SHP77 treated with DMSO at 0.1 percent for 48 hours (cell line): ENCODE data around the gene LSR.

Source experiments
- DNase-seq: peaks from one replicate; lab custom pipeline; 2025; lab: John Stamatoyannopoulos, UW

LSR gene

DNA sequence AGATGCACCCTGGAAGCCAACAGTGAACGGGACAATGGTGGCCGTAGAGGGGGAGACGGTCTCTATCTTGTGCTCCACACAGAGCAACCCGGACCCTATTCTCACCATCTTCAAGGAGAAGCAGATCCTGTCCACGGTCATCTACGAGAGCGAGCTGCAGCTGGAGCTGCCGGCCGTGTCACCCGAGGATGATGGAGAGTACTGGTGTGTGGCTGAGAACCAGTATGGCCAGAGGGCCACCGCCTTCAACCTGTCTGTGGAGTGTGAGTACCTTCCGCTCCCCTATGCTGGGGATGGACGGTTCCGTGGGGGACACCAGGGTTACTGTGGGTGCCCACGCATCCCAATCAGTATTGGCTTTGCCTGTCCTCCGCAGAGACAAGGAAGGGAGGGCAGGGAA is 53.6 kb downstream of the LSR start:
- DNase-seq = no peak

DNA sequence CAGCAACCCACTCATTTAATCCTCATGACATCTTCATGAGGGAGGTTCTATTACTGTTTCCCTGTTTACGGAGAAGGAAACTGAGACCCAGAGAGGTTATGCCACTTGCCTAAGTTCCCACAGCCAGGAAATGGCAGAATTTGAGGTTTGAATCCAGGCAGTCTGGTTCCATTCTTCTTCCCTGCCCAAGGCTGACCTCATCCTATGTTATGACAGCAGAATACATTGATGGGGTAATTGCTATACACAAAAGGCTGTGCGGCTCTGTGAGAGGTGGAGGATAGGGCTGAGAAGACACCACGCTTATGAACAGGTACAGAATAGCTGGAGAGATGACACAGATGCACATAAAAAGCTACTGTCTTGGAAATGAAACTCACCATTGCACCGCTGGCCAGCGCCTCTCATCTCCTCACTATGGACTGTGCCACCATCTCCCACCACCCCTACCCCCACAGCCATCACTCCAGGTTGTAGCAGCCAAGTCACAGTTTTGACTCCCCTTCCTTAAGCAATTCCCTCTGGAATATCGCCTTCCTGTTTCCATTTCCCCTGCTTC is 54.6 kb downstream of the LSR start:
- DNase-seq = no peak

GRCh38 chr19:35304036-35304435 is 55.2 kb downstream of the LSR start:
- no peak for DNase-seq

DNA sequence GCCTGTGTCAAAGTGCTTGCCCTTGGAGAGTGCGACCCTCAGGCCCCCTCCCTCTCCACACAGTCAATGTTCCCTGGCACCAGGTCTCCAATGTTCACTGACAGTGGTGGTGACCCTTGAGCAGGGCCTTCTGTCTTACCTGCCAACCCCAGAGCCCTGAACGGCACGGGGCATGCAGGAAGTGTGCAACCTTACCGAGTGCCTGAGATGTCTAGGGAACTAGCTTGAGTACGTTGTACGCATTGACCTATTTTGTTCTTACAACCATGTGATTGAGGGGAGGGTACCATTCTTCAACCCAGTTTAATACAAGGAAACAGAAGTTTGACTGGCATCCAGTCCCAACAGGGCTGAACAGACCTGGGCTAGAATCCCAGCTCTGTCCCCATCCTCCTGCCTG is 56.4 kb downstream of the LSR start:
- no peak for DNase-seq

- DNase-seq = no peak
Measured at GRCh38 chr19:35306473-35307246, 57.9 kb downstream of the LSR start.

DNA sequence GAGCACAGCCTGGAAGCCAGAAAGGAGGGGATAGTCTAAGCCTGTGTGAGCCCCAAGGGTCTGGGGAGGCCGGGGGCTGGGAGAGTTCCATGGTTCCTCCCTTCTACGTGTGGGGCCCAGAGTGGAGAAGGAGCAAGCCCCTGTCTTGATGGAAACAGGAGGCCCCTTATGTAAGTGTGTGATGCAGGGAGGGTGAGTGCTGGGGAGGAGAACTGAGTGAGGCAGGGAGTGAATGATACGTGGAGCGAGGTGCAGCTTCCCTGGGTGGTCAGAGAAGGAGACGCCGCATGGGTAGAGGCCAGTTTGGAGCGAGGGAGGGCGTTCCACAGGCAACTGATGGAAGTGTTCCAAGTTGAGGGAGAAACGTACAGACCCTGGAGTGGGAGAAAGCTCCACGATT is 59.1 kb downstream of the LSR start:
- DNase-seq = no peak

GRCh38 chr19:35308910-35309309 is 60.1 kb downstream of the LSR start:
- no peak for DNase-seq

GRCh38 chr19:35309481-35310279 is 60.9 kb downstream of the LSR start:
- no peak for DNase-seq

DNA sequence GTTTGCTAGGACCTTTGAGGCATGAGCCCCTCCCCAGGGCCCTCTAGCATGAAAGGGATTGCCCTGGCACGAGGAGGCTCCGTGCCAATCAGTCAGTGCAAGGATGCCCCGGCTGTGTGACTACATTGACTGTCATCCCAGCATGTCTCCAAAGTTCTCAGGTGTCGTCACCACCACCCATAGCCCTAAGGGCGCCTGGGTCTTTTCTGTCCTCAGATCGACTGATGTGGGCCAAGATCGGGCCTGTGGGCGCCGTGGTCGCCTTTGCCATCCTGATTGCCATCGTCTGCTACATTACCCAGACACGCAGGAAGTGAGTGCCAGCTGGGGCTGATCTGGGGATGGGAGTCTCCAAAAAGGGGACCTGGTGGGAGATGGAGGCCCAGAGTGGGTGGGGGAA is 61.5 kb downstream of the LSR start:
- DNase-seq = no peak

GRCh38 chr19:35310811-35311465 is 62.1 kb downstream of the LSR start:
- no peak for DNase-seq

- no peak for DNase-seq
Measured at GRCh38 chr19:35311901-35312665, 63.3 kb downstream of the LSR start.

- DNase-seq = no peak
Measured at GRCh38 chr19:35313587-35313986, 64.8 kb downstream of the LSR start.

- DNase-seq = no peak
Measured at GRCh38 chr19:35314031-35314430, 65.2 kb downstream of the LSR start.

GRCh38 chr19:35314858-35315470 is 66.2 kb downstream of the LSR start:
- DNase-seq = no peak

DNA sequence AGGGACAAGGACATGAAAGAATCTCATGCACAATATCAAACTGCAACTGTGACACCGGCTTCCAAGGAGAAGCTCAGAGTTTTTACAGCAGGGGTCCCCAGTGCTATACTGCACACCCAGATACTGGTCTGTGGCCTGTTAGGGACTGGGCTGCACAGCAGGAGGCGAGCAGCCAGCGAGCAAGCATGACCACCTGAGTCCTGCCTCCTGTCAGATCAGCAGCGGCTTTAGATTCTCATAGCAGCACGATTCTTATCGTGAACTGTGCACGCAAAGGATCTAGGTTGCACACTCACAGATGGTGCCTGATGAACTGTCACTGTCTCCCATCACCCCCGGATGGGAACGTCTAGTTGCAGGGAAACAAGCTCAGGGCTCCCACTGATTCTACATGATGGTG is 67.1 kb downstream of the LSR start:
- DNase-seq = no peak

DNA sequence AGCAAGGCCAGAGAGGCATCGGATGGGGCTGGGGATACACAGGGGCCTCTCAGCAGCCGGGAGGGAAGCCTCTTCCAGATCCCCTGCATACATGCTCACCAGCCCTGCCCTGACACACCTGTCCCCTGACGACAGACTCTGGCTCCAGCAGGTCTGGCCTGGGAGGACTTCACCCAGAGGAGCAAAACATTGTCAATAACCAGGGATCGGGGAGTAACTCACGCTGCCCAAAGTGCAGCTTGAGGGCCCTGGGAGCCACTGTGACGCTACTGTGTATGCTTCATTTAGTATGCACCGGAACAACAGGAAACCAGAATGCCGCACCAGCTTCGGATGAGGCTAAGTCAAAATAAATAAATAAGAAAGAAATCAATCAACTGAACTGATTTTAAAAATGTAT is 67.8 kb downstream of the LSR start:
- DNase-seq = no peak
